AG09319 (cell line): ENCODE results near the gene MMP14.

Source experiments
- DNase-seq: peaks from one replicate; pipeline ENCODE4 v3.0.0-alpha.2; 2010; ENCODE audit warnings: low read depth; ENCODE audit errors: extremely low read depth
- CTCF ChIP-seq: IDR thresholded peaks from 2 replicates; pipeline ENCODE4 v1.5.1; 2011; ENCODE audit warnings: low read depth, mild to moderate bottlenecking, inconsistent platforms, low read length, moderate library complexity

Gene MMP14

GRCh38 chr14:22872033-22872832, 35.8 kb downstream of the MMP14 start:
- peak; percentile 64 for DNase-seq

GRCh38 chr14:22872833-22873520, 36.6 kb downstream of the MMP14 start:
- DNase-seq, result no peak
- TF ChIP-seq CTCF, result no peak

More at GRCh38 chr14:22872033-22872832, 35.8 kb downstream of the MMP14 start:
- TF ChIP-seq CTCF, result peak; percentile 97

- DNase-seq, result no peak
- no peak for TF ChIP-seq CTCF
Measured at GRCh38 chr14:22875003-22875747, 38.8 kb downstream of the MMP14 start.

GRCh38 chr14:22875748-22876319, 39.4 kb downstream of the MMP14 start:
- no peak for DNase-seq
- TF ChIP-seq CTCF, result no peak

GRCh38 chr14:22877000-22877501, 40.7 kb downstream of the MMP14 start:
- no peak for DNase-seq
- no peak for TF ChIP-seq CTCF

- no peak for TF ChIP-seq CTCF
- DNase-seq, result no peak
Measured at GRCh38 chr14:22878271-22879246, 42.2 kb downstream of the MMP14 start.
